ENCODE measurements around the gene MTA3.

Gene MTA3

GRCh38 chr2:42767899-42768705 lies 199.7 kb downstream of the MTA3 start:
- H3K79me2 ChIP-seq (ENCODE audit: insufficient read depth, low read length): no peaks in the 10 kb centered on the region
- H3K4me2 ChIP-seq (ENCODE audit: low read depth, low read length, poor library complexity, severe bottlenecking): no peak overlapping the region
- TF ChIP-seq, protein P1, sequence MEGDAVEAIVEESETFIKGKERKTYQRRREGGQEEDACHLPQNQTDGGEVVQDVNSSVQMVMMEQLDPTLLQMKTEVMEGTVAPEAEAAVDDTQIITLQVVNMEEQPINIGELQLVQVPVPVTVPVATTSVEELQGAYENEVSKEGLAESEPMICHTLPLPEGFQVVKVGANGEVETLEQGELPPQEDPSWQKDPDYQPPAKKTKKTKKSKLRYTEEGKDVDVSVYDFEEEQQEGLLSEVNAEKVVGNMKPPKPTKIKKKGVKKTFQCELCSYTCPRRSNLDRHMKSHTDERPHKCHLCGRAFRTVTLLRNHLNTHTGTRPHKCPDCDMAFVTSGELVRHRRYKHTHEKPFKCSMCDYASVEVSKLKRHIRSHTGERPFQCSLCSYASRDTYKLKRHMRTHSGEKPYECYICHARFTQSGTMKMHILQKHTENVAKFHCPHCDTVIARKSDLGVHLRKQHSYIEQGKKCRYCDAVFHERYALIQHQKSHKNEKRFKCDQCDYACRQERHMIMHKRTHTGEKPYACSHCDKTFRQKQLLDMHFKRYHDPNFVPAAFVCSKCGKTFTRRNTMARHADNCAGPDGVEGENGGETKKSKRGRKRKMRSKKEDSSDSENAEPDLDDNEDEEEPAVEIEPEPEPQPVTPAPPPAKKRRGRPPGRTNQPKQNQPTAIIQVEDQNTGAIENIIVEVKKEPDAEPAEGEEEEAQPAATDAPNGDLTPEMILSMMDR (conservative IDR thresholded peaks at IDR 0.05; ENCODE audit: low read length): no peak
- no peak for TF ChIP-seq EZH2phosphoT487 (IDR thresholded peaks at IDR 0.05; ENCODE audit: borderline replicate concordance)
- no peaks in the 10 kb centered on the region for H3K9me3 ChIP-seq (ENCODE audit: insufficient read depth, low read depth, low read length)
- H3K4me3 ChIP-seq (ENCODE audit: low read length, poor library complexity, severe bottlenecking): no peak overlapping the region
- H3F3A ChIP-seq (ENCODE audit: low read depth): no peaks in the 10 kb centered on the region
- H4K20me1 ChIP-seq (ENCODE audit: insufficient read depth, low read length, poor library complexity, severe bottlenecking): no peaks in the 10 kb centered on the region
- H2AFZ ChIP-seq (ENCODE audit: low read length): no peak overlapping the region
- no peak overlapping the region for H3K9ac ChIP-seq (ENCODE audit: low read depth, low read length, poor library complexity, severe bottlenecking)
- no peaks in the 10 kb centered on the region for H3K9me2 ChIP-seq (replicated peaks; ENCODE audit: low read depth, low read length)
- no peaks in the 10 kb centered on the region for H3K4me1 ChIP-seq (ENCODE audit: insufficient read depth, low read length, poor library complexity, severe bottlenecking)
- no peaks in the 10 kb centered on the region for H3K27me3 ChIP-seq (ENCODE audit: insufficient read depth, low read length, poor library complexity, severe bottlenecking)
- H3K36me3 ChIP-seq (ENCODE audit: insufficient read depth, low read length): no peaks in the 10 kb centered on the region

DNA sequence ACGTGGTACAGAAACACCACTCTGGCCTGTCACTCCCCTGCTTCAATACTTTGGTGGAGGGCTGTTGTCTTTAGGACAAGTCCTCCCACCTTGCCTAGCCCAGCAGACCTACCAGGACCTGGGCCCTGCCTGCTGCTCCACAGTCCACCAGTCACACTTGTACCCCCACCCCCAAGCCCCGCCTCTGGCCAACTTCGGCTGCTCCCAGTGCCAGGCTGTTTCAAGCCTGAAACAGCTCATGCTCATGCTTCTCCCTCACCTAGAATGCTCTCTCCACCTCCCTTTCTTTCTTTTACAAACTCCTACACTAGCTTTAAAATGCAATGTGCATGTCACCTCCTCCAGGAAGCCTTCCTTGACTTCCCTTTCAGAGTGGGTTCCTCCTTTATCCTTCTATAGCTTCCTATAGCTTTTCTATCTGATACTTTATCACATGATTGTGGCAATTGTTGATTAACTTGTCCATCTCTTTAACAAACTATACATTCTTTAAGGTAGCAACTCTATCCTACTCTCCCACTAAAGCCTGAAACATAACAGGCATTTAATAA lies 200.3 kb downstream of the MTA3 start:
- no peaks in the 10 kb centered on the region for H3K9me3 ChIP-seq (ENCODE audit: insufficient read depth, low read depth, low read length)
- no peaks in the 10 kb centered on the region for H4K20me1 ChIP-seq (ENCODE audit: insufficient read depth, low read length, poor library complexity, severe bottlenecking)
- no peak overlapping the region for H3K9ac ChIP-seq (ENCODE audit: low read depth, low read length, poor library complexity, severe bottlenecking)
- no peak overlapping the region for H3K4me3 ChIP-seq (ENCODE audit: low read length, poor library complexity, severe bottlenecking)
- no peaks in the 10 kb centered on the region for H3K9me2 ChIP-seq (replicated peaks; ENCODE audit: low read depth, low read length)
- H3F3A ChIP-seq (ENCODE audit: low read depth): no peaks in the 10 kb centered on the region
- no peaks in the 10 kb centered on the region for H3K27me3 ChIP-seq (ENCODE audit: insufficient read depth, low read length, poor library complexity, severe bottlenecking)
- no peaks in the 10 kb centered on the region for H3K36me3 ChIP-seq (ENCODE audit: insufficient read depth, low read length)
- H2AFZ ChIP-seq (ENCODE audit: low read length): no peak overlapping the region
- TF ChIP-seq, protein P1 (conservative IDR thresholded peaks at IDR 0.05; ENCODE audit: low read length): no peak
- TF ChIP-seq EZH2phosphoT487 (IDR thresholded peaks at IDR 0.05; ENCODE audit: borderline replicate concordance): no peak
- no peaks in the 10 kb centered on the region for H3K79me2 ChIP-seq (ENCODE audit: insufficient read depth, low read length)
- H3K4me2 ChIP-seq (ENCODE audit: low read depth, low read length, poor library complexity, severe bottlenecking): no peak overlapping the region
- no peaks in the 10 kb centered on the region for H3K4me1 ChIP-seq (ENCODE audit: insufficient read depth, low read length, poor library complexity, severe bottlenecking)

DNA sequence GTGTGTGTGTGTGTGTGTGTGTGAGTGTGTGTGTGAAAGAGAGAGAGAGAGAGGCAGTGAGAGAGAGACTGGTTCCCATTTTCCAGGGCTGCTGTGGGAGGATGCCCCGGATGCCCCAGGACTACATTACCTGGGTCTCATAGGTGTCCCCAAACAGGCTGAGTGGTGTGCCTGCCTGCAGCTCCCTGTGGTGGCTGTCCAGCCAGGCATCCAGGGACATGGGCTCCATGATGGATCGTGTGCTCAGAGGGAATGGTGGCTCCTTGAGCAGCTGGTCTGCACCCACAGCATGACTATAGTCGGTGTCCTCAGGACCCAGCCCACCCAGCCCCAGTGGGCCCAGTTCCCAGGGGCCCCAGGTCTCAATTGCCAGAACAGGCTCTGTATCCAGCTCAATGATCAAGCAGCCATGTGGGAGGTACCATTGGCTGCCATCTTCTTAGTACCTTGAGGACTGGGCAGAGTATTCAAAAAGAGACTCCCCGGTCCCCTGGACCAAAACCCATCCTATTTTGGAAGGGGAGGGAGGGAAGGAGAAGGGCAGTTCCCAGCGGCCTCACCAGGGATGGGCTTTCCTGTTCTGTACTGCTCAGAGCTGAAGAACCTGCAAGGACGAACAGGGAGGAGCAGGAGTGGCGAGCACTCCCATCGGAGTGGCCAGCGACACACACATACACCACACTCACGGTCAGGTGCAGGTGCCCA lies 201.3 kb downstream of the MTA3 start:
- TF ChIP-seq, protein P1 (conservative IDR thresholded peaks at IDR 0.05; ENCODE audit: low read length): no peak
- no peak for TF ChIP-seq EZH2phosphoT487 (IDR thresholded peaks at IDR 0.05; ENCODE audit: borderline replicate concordance)
- H3K79me2 ChIP-seq (ENCODE audit: insufficient read depth, low read length): no peaks in the 10 kb centered on the region
- no peaks in the 10 kb centered on the region for H3K27me3 ChIP-seq (ENCODE audit: insufficient read depth, low read length, poor library complexity, severe bottlenecking)

More for the DNA sequence above, 201.3 kb downstream of the MTA3 start:
- Histone ChIP-seq H3K36me3 (ENCODE audit: insufficient read depth, low read length) (no peaks in the 10 kb centered on the region), H3K4me1 (ENCODE audit: insufficient read depth, low read length, poor library complexity, severe bottlenecking) (no peaks in the 10 kb centered on the region), H4K20me1 (ENCODE audit: insufficient read depth, low read length, poor library complexity, severe bottlenecking) (no peaks in the 10 kb centered on the region), H3K9me3 (ENCODE audit: insufficient read depth, low read depth, low read length) (no peaks in the 10 kb centered on the region), H2AFZ (ENCODE audit: low read length) (no peak overlapping the region), H3K4me2 (ENCODE audit: low read depth, low read length, poor library complexity, severe bottlenecking) (no peak overlapping the region), H3F3A (ENCODE audit: low read depth) (no peaks in the 10 kb centered on the region), H3K4me3 (ENCODE audit: low read length, poor library complexity, severe bottlenecking) (no peak overlapping the region), H3K9me2 (replicated peaks; ENCODE audit: low read depth, low read length) (no peaks in the 10 kb centered on the region), H3K9ac (ENCODE audit: low read depth, low read length, poor library complexity, severe bottlenecking) (no peak overlapping the region)

Data from Loucy (cell line).